OCI-LY7 (cell line): ENCODE measurements around the gene MOB3B. TPM values are rescaled to one million over a fixed set of nuclear protein-coding genes. Genes with fewer than 3 reads are reported as not detected.

ENCODE experiments used
- BruUV-seq: library from RNA; stranded (reverse); fragments of 400-500 nt; replicated peaks from 2 replicates; lab custom pipeline; 2021; lab: Mats Ljungman, UMichigan
- CTCF ChIA-PET: fragments of 300-600 bp; sonication (Branson Sonifier 250); formaldehyde crosslinking; loops from one replicate; lab custom pipeline; 2022; ENCODE audit warnings: antibody characterized with exemption; ENCODE audit not compliant: unreplicated experiment; lab: Charles Lee
- POLR2A ChIA-PET: fragments of 300-600 bp; sonication (Branson Sonifier 250); formaldehyde crosslinking; loops from one replicate; lab custom pipeline; 2022; ENCODE audit warnings: antibody characterized with exemption; lab: Charles Lee
- DNase-seq: peaks from one replicate; pipeline ENCODE4 v3.0.0-alpha.2; 2015; ENCODE audit warnings: low spot score
- H2AFZ ChIP-seq: fragments of 200-600 bp; sonication (generic), shearing (Covaris generic); 2 replicates; pipeline ENCODE4 v1.6.1; 2014; ENCODE audit warnings: mild to moderate bottlenecking, antibody characterized with exemption, low read length, moderate library complexity
- H3K27ac ChIP-seq: fragments of 200-600 bp; sonication (generic); 2 replicates; pipeline ENCODE4 v1.5.1; 2014; ENCODE audit warnings: mixed run types, low read depth, mild to moderate bottlenecking, moderate library complexity, low read length, inconsistent platforms; ENCODE audit not compliant: poor library complexity, severe bottlenecking
- H3K36me3 ChIP-seq: fragments of 200-600 bp; sonication (generic); 2 replicates; pipeline ENCODE4 v1.6.1; 2014; ENCODE audit warnings: mild to moderate bottlenecking, antibody characterized with exemption, low read length, moderate library complexity, mixed read lengths; ENCODE audit not compliant: insufficient read depth
- H3K4me1 ChIP-seq: fragments of 200-600 bp; sonication (generic); 2 replicates; pipeline ENCODE4 v1.5.1; 2014; ENCODE audit warnings: mild to moderate bottlenecking, low read length; ENCODE audit not compliant: insufficient read depth, poor library complexity, severe bottlenecking
- H3K4me2 ChIP-seq: fragments of 200-600 bp; sonication (generic); 2 replicates; pipeline ENCODE4 v1.6.1; 2014; ENCODE audit warnings: mild to moderate bottlenecking, low read length
- H3K4me3 ChIP-seq: fragments of 200-600 bp; sonication (generic); 2 replicates; pipeline ENCODE4 v1.5.1; 2014; ENCODE audit warnings: mild to moderate bottlenecking, low read depth, low read length; ENCODE audit not compliant: poor library complexity, severe bottlenecking
- H3K79me2 ChIP-seq: fragments of 200-600 bp; sonication (generic); 2 replicates; pipeline ENCODE4 v1.6.1; 2016; ENCODE audit warnings: low read depth, mild to moderate bottlenecking, low read length, moderate library complexity, mixed read lengths; ENCODE audit not compliant: insufficient read depth
- H3K9me2 ChIP-seq: fragments of 200-600 bp; sonication (generic); 2 replicates; pipeline ENCODE4 v1.6.1; 2016; ENCODE audit warnings: mild to moderate bottlenecking, low read length, mixed read lengths; ENCODE audit not compliant: insufficient read depth
- H3K9me3 ChIP-seq: fragments of 200-600 bp; sonication (generic); 2 replicates; pipeline ENCODE4 v1.6.1; 2014; ENCODE audit warnings: mild to moderate bottlenecking, mixed run types, low read length, mixed read lengths
- H4K20me1 ChIP-seq: fragments of 200-600 bp; sonication (generic); 2 replicates; pipeline ENCODE4 v1.6.1; 2014; ENCODE audit warnings: mild to moderate bottlenecking, antibody characterized with exemption, low read length, moderate library complexity, mixed read lengths; ENCODE audit not compliant: insufficient read depth
- CTCF ChIP-seq: fragments of 200-600 bp; sonication (generic); conservative IDR thresholded peaks from 2 replicates; pipeline ENCODE4 v1.5.1; 2014; ENCODE audit warnings: mild to moderate bottlenecking, antibody characterized with exemption, low read length, moderate library complexity, mixed read lengths
- EZH2phosphoT487 ChIP-seq: fragments of 200-600 bp; sonication (generic); IDR thresholded peaks from 2 replicates; pipeline ENCODE4 v1.6.1; 2018; ENCODE audit warnings: low read depth, borderline replicate concordance, mild to moderate bottlenecking, mixed run types, antibody characterized with exemption, low read length, moderate library complexity, mixed read lengths
- intact Hi-C: fragments of 100-400 bp; cut with micrococcal nuclease; formaldehyde crosslinking; loops from one replicate; pipeline ENCODE4 v1.10.0; 2022; ENCODE audit not compliant: unreplicated experiment
- total RNA-seq, 2 experiments: library from RNA; depleted of rRNA in 1 of 2; stranded (reverse); fragments of >200 nt in 1 of 2; shearing (Covaris generic) in 1 of 2; gene quantifications; 2 replicates each; pipeline ENCODE4 v1.2.3, GENCODE V29; 2014 to 2022

The MOB3B gene
- total RNA-seq, 2 experiments from 2014 or later = 0.04 TPM; not detected in 1

DNA sequence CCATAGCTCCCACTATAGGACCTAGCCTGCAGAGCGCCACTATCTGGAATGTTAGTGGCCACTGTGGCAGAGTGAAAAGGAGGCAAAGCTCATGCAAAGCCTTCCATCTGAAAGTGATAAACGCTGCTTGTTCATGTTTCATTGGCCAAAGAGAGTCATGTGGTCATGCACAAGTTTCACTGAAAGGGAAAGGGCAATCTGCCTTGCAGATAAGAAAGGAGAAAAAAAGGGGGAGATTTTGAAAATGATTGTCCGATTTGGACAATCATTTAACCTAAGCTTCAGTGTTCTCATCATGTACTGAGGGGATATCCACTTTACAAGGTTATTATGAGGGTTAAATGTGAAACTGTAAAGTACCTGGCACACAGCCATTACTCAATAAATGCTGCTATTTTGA is 9.0 kb upstream of the MOB3B start:
- intact Hi-C loops = no loop called here
- Histone ChIP-seq H3K9me2 (no peaks in the 10 kb centered on the region), H4K20me1 (no peaks in the 10 kb centered on the region), H3K36me3 (no peaks in the 10 kb centered on the region), H2AFZ (no peak overlapping the region), H3K9me3 (no peaks in the 10 kb centered on the region), H3K79me2 (no peaks in the 10 kb centered on the region), H3K4me2 (no peak overlapping the region), H3K4me1 (no peaks in the 10 kb centered on the region), H3K4me3 (no peak overlapping the region), H3K27ac (no peak overlapping the region)
- no peak for DNase-seq
- CTCF ChIA-PET = no interaction called here
- no TSS peak for BruUV-seq
- TF ChIP-seq CTCF (no peak), EZH2phosphoT487 (no peak)
- POLR2A ChIA-PET = no interaction called here

- no peaks in the 10 kb centered on the region for H3K79me2 ChIP-seq
- no TSS peak for BruUV-seq
- H3K9me2 ChIP-seq = no peaks in the 10 kb centered on the region
- no peaks in the 10 kb centered on the region for H3K9me3 ChIP-seq
- no peaks in the 10 kb centered on the region for H3K36me3 ChIP-seq
- no peak for DNase-seq
- intact Hi-C loops = no loop called here
- CTCF ChIA-PET = no interaction called here
- TF ChIP-seq EZH2phosphoT487 (no peak), CTCF (no peak)
- H3K27ac ChIP-seq = no peak overlapping the region
- POLR2A ChIA-PET = interaction anchor here (0.6 kb wide), 3 partner anchors 47 to 367 kb away, joined by 3 to 7 read pairs (median 4); no protein-coding TSS in a partner anchor
- no peaks in the 10 kb centered on the region for H3K4me1 ChIP-seq
- no peak overlapping the region for H2AFZ ChIP-seq
- no peaks in the 10 kb centered on the region for H4K20me1 ChIP-seq
- no peak overlapping the region for H3K4me3 ChIP-seq
- no peak overlapping the region for H3K4me2 ChIP-seq
Observed at GRCh38 chr9:27537756-27538155, 8.1 kb upstream of the MOB3B start.

- no TSS peak for BruUV-seq
Observed at GRCh38 chr9:27537027-27537435, 7.4 kb upstream of the MOB3B start.

More at GRCh38 chr9:27537027-27537435, 7.4 kb upstream of the MOB3B start:
- Histone ChIP-seq H3K4me2 (no peak overlapping the region), H3K27ac (no peak overlapping the region), H3K36me3 (no peaks in the 10 kb centered on the region), H4K20me1 (no peaks in the 10 kb centered on the region), H3K9me3 (no peaks in the 10 kb centered on the region), H3K9me2 (no peaks in the 10 kb centered on the region), H2AFZ (no peak overlapping the region), H3K4me3 (no peak overlapping the region), H3K79me2 (no peaks in the 10 kb centered on the region), H3K4me1 (no peaks in the 10 kb centered on the region)
- no peak for DNase-seq
- TF ChIP-seq CTCF (no peak), EZH2phosphoT487 (no peak)
- ChIA-PET CTCF (no interaction called here), POLR2A (no interaction called here)
- intact Hi-C loops = no loop called here
